ENCODE measurements around the gene PRRX2. TPM values are rescaled to one million over a fixed set of nuclear protein-coding genes. Genes with fewer than 3 reads are reported as not detected.
A peak's percentile ranks its signal among the peaks of the same experiment; 100 is the strongest.

The PRRX2 gene
- total and polyA plus RNA-seq, 9 of the 15 experiments (the other 6 are each of a cell fraction or from before 2014, with no cell fraction given) = 0.21 TPM; not detected in 8

DNA sequence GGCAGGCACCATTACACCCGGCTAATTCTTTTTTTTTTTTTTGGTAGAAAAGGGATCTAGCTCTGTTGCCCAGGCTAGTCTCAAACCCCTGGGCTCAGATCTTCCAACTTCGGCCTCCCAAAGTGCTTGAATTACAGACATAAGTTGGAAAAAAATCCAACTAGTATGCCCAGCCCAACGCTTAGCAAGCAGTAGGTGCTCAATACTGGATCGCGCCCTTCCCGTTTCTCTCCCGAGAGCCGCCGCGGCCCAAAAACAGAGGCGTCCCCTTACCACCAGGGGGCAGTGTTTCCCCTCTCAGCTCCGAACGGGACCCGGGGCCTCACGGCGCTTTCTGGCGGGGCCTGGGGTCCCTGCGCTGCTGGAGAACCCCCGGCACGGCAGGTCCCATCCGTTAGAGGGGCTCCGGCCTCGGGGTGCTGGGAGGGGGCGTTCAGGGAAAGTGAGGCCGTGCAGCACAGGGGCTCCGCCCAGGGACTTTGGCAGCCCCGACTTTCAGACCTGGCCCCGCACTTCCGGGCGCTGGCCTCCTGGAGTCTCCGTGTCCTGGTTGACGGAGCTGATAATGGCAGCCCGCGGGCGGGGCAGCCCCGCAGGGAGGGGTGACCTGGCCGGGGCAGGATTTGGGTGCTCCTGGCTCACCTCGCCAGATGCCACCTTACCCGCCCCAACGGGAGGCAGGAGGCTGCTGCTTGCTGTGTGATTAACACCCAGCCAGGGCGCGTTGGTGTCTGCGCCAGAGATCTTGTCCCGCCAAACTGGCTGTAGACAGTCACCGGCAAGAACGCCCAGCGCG, 72.2 kb downstream of the PRRX2 start (continued):
- TF ChIP-seq MAFK (IDR thresholded peaks at IDR 0.05; ENCODE audit: low read length) (peak; percentile 27), KAT2B (IDR thresholded peaks at IDR 0.05; ENCODE audit: low read depth, low read length) (peak; percentile 35), ELF4 (CRISPR knock-in tag; IDR thresholded peaks at IDR 0.05) (peak; percentile 96), ZNF121 (CRISPR knock-in tag; conservative IDR thresholded peaks at IDR 0.05) (peak; percentile 96), SOX6 (IDR thresholded peaks at IDR 0.05) (peak; percentile 78), SMARCA4 (IDR thresholded peaks at IDR 0.05) (peak; percentile 82), POLR2AphosphoS5 (IDR thresholded peaks at IDR 0.05; ENCODE audit: control insufficient read depth, insufficient read depth, low read depth, low read length) (peak; percentile 68), TBL1XR1 (IDR thresholded peaks at IDR 0.05; ENCODE audit: low read length in 2 of 2) (0 out of 4 replicates have a peak, but pooled peaks of 1 of the 2 experiments have one; percentile 25), ZNF77 (CRISPR knock-in tag; IDR thresholded peaks at IDR 0.05) (no peak), XRCC5 (IDR thresholded peaks at IDR 0.05; ENCODE audit: low read depth, low read length) (peak; percentile 86), MTA2 (IDR thresholded peaks at IDR 0.05; ENCODE audit: low read depth) (no peak), KDM5B (IDR thresholded peaks at IDR 0.05; ENCODE audit: insufficient replicate concordance, low read depth, low read length) (peak; percentile 52), SAP30 (IDR thresholded peaks at IDR 0.05; ENCODE audit: borderline replicate concordance, insufficient read depth, low read depth, low read length, poor library complexity, severe bottlenecking) (peak; percentile 64), HNRNPL (IDR thresholded peaks at IDR 0.05; ENCODE audit: low read depth, low read length) (peak; percentile 70; the same call in 1 of the 2 replicates), RFX5 (IDR thresholded peaks at IDR 0.05; ENCODE audit: low read depth, low read length) (no peak), RFX1 (IDR thresholded peaks at IDR 0.05) (no peak), TAF9B (IDR thresholded peaks at IDR 0.05; ENCODE audit: partially characterized antibody) (no peak), MCM3 (IDR thresholded peaks at IDR 0.05) (no peak), ZNF445 (CRISPR knock-in tag; IDR thresholded peaks at IDR 0.05; ENCODE audit: low read depth) (no peak), EP300 (IDR thresholded peaks at IDR 0.05; ENCODE audit: low read length) (peak; percentile 25; the same call in 1 of the 2 replicates)
- TF ChIP-seq, protein P1, sequence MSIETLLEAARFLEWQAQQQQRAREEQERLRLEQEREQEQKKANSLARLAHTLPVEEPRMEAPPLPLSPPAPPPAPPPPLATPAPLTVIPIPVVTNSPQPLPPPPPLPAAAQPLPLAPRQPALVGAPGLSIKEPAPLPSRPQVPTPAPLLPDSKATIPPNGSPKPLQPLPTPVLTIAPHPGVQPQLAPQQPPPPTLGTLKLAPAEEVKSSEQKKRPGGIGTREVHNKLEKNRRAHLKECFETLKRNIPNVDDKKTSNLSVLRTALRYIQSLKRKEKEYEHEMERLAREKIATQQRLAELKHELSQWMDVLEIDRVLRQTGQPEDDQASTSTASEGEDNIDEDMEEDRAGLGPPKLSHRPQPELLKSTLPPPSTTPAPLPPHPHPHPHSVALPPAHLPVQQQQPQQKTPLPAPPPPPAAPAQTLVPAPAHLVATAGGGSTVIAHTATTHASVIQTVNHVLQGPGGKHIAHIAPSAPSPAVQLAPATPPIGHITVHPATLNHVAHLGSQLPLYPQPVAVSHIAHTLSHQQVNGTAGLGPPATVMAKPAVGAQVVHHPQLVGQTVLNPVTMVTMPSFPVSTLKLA (conservative IDR thresholded peaks at IDR 0.05) = no peak
- TF ChIP-seq, protein P2, sequence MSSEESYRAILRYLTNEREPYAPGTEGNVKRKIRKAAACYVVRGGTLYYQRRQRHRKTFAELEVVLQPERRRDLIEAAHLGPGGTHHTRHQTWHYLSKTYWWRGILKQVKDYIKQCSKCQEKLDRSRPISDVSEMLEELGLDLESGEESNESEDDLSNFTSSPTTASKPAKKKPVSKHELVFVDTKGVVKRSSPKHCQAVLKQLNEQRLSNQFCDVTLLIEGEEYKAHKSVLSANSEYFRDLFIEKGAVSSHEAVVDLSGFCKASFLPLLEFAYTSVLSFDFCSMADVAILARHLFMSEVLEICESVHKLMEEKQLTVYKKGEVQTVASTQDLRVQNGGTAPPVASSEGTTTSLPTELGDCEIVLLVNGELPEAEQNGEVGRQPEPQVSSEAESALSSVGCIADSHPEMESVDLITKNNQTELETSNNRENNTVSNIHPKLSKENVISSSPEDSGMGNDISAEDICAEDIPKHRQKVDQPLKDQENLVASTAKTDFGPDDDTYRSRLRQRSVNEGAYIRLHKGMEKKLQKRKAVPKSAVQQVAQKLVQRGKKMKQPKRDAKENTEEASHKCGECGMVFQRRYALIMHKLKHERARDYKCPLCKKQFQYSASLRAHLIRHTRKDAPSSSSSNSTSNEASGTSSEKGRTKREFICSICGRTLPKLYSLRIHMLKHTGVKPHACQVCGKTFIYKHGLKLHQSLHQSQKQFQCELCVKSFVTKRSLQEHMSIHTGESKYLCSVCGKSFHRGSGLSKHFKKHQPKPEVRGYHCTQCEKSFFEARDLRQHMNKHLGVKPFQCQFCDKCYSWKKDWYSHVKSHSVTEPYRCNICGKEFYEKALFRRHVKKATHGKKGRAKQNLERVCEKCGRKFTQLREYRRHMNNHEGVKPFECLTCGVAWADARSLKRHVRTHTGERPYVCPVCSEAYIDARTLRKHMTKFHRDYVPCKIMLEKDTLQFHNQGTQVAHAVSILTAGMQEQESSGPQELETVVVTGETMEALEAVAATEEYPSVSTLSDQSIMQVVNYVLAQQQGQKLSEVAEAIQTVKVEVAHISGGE (CRISPR knock-in tag; IDR thresholded peaks at IDR 0.05) = peak in 2 of 3 experiments; percentile 17 to 75; a peak in 4 of 6 replicates
- TF ChIP-seq, protein P3, sequence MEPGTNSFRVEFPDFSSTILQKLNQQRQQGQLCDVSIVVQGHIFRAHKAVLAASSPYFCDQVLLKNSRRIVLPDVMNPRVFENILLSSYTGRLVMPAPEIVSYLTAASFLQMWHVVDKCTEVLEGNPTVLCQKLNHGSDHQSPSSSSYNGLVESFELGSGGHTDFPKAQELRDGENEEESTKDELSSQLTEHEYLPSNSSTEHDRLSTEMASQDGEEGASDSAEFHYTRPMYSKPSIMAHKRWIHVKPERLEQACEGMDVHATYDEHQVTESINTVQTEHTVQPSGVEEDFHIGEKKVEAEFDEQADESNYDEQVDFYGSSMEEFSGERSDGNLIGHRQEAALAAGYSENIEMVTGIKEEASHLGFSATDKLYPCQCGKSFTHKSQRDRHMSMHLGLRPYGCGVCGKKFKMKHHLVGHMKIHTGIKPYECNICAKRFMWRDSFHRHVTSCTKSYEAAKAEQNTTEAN (CRISPR knock-in tag; IDR thresholded peaks at IDR 0.05) = peak; percentile 38; the same call in 1 of the 2 replicates

Data from K562 (cell line).